WTC11 (cell line): ENCODE measurements around the gene RNF212B. TPM values are rescaled to one million over a fixed set of nuclear protein-coding genes. Genes with fewer than 3 reads are reported as not detected.
A peak's percentile ranks its signal among the peaks of the same experiment; 100 is the strongest.

ENCODE experiments used
- ATAC-seq: fragments of 200-7000 bp; cut with Tn5 transposase; 2 replicates; pipeline ENCODE4 v1.10.0; 2021; ENCODE audit warnings: mild to moderate bottlenecking, moderate library complexity
- CTCF ChIA-PET: fragments of 300-600 bp; sonication (Branson Sonifier 250); formaldehyde crosslinking; loops from one replicate; lab custom pipeline; 2021; ENCODE audit warnings: antibody characterized with exemption; lab: Charles Lee
- POLR2A ChIA-PET: fragments of 350-600 bp; sonication (Branson Sonifier 250); formaldehyde crosslinking; loops from one replicate; lab custom pipeline; 2021; ENCODE audit warnings: antibody characterized with exemption; lab: Charles Lee
- DNase-seq: peaks from one replicate; pipeline ENCODE4 v3.0.0; 2021; ENCODE audit warnings: low spot score
- H3K27ac Mint-ChIP-seq: 2 replicates; pipeline ENCODE4 v1.8.0; 2021; ENCODE audit warnings: mixed read lengths
- H3K27me3 Mint-ChIP-seq: 2 replicates; pipeline ENCODE4 v1.8.0; 2021; ENCODE audit warnings: low read depth, mild to moderate bottlenecking, moderate library complexity, mixed read lengths
- H3K36me3 Mint-ChIP-seq: 2 replicates; pipeline ENCODE4 v1.8.0; 2021; ENCODE audit warnings: mixed read lengths
- H3K4me1 Mint-ChIP-seq: 2 replicates; pipeline ENCODE4 v1.8.0; 2022; ENCODE audit warnings: mixed read lengths
- H3K4me3 Mint-ChIP-seq: 2 replicates; pipeline ENCODE4 v1.8.0; 2021; ENCODE audit warnings: mild to moderate bottlenecking, moderate library complexity, mixed read lengths
- H3K9me3 Mint-ChIP-seq: 2 replicates; pipeline ENCODE4 v1.8.0; 2021; ENCODE audit warnings: mixed read lengths
- CREB1 ChIP-seq: sonication (generic); formaldehyde crosslinking; IDR thresholded peaks from 2 replicates; pipeline ENCODE4 v1.8.0; 2023; ENCODE audit warnings: mild to moderate bottlenecking, missing genetic modification reagents
- EMX1 ChIP-seq: fragments of 250-450 bp; sonication (Bioruptor Pico); IDR thresholded peaks from 2 replicates; pipeline ENCODE4 v1.8.0; 2021; ENCODE audit warnings: mild to moderate bottlenecking
- FOXP1 ChIP-seq: sonication (generic); formaldehyde crosslinking; IDR thresholded peaks from 2 replicates; pipeline ENCODE4 v1.8.0; 2022; ENCODE audit warnings: missing genetic modification reagents, mild to moderate bottlenecking, moderate library complexity, borderline replicate concordance
- GTF2I ChIP-seq: fragments of 250-450 bp; sonication (Bioruptor Pico); conservative IDR thresholded peaks from 2 replicates; pipeline ENCODE4 v1.4.0; 2021; ENCODE audit warnings: mild to moderate bottlenecking
- JAZF1 ChIP-seq: fragments of 250-450 bp; sonication (Bioruptor Pico); IDR thresholded peaks from 2 replicates; pipeline ENCODE4 v1.9.0; 2021; ENCODE audit warnings: moderate library complexity, mild to moderate bottlenecking, inconsistent platforms
- MXD4 ChIP-seq: fragments of 250-450 bp; sonication (Bioruptor Pico); IDR thresholded peaks from 2 replicates; pipeline ENCODE4 v1.8.0; 2021; ENCODE audit warnings: mild to moderate bottlenecking, moderate library complexity, borderline replicate concordance
- RORB ChIP-seq: fragments of 250-450 bp; sonication (Bioruptor Pico); IDR thresholded peaks from 2 replicates; pipeline ENCODE4 v1.9.0; 2021; ENCODE audit warnings: mild to moderate bottlenecking
- ZNF263 ChIP-seq: sonication (generic); formaldehyde crosslinking; IDR thresholded peaks from 2 replicates; pipeline ENCODE4 v1.8.1; 2022; ENCODE audit warnings: low read depth, mild to moderate bottlenecking, moderate library complexity, missing genetic modification reagents
- ZNF423 ChIP-seq: fragments of 250-450 bp; sonication (Bioruptor Pico); IDR thresholded peaks from 2 replicates; pipeline ENCODE4 v2.1.2; 2022; ENCODE audit warnings: mild to moderate bottlenecking, moderate library complexity
- total RNA-seq: library from RNA; stranded (reverse); gene quantifications from 3 replicates; pipeline ENCODE4 v1.2.3, GENCODE V29; 2021
- TF ChIP-seq, protein P1 (sequence below): sonication (generic); formaldehyde crosslinking; IDR thresholded peaks from 2 replicates; pipeline ENCODE4 v1.8.1; 2023; ENCODE audit warnings: mild to moderate bottlenecking, missing genetic modification reagents, borderline replicate concordance
- TF ChIP-seq, protein P2 (sequence below): sonication (generic); formaldehyde crosslinking; IDR thresholded peaks from 2 replicates; pipeline ENCODE4 v1.8.1; 2022; ENCODE audit warnings: mild to moderate bottlenecking, moderate library complexity, missing genetic modification reagents
- TF ChIP-seq, protein P3 (sequence below): sonication (generic); formaldehyde crosslinking; IDR thresholded peaks from 2 replicates; pipeline ENCODE4 v1.8.0; 2023; ENCODE audit warnings: missing genetic modification reagents
- TF ChIP-seq, protein P4 (sequence below): sonication (generic); formaldehyde crosslinking; conservative IDR thresholded peaks from 2 replicates; pipeline ENCODE4 v1.8.1; 2022; ENCODE audit warnings: mild to moderate bottlenecking, missing genetic modification reagents
- TF ChIP-seq, protein P5 (sequence below): sonication (generic); formaldehyde crosslinking; IDR thresholded peaks from 2 replicates; pipeline ENCODE4 v1.8.0; 2023; ENCODE audit warnings: mild to moderate bottlenecking, missing genetic modification reagents

The RNF212B gene
- total RNA-seq, 1 experiment from 2014 or later = 0.46 TPM

DNA sequence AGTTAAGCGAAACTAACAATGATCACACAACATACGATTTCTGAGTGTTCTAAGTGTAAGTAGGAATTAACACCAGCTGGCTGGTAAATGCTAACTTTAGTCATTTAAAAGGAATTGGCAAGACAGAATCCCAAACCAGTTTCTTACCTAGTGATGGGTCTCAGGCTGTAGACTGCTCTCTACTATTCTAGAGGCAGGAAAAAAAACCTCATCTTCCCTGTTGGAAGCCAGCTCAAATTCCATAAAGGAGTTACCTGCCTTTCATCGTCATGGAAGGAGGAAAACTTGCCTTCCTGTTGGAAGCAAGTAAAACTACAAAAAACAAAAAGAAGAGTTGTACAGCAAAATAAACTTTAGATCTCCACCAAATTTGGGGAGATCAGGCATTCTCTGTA, 30.6 kb upstream of the RNF212B start (continued):
- TF ChIP-seq, protein P1, sequence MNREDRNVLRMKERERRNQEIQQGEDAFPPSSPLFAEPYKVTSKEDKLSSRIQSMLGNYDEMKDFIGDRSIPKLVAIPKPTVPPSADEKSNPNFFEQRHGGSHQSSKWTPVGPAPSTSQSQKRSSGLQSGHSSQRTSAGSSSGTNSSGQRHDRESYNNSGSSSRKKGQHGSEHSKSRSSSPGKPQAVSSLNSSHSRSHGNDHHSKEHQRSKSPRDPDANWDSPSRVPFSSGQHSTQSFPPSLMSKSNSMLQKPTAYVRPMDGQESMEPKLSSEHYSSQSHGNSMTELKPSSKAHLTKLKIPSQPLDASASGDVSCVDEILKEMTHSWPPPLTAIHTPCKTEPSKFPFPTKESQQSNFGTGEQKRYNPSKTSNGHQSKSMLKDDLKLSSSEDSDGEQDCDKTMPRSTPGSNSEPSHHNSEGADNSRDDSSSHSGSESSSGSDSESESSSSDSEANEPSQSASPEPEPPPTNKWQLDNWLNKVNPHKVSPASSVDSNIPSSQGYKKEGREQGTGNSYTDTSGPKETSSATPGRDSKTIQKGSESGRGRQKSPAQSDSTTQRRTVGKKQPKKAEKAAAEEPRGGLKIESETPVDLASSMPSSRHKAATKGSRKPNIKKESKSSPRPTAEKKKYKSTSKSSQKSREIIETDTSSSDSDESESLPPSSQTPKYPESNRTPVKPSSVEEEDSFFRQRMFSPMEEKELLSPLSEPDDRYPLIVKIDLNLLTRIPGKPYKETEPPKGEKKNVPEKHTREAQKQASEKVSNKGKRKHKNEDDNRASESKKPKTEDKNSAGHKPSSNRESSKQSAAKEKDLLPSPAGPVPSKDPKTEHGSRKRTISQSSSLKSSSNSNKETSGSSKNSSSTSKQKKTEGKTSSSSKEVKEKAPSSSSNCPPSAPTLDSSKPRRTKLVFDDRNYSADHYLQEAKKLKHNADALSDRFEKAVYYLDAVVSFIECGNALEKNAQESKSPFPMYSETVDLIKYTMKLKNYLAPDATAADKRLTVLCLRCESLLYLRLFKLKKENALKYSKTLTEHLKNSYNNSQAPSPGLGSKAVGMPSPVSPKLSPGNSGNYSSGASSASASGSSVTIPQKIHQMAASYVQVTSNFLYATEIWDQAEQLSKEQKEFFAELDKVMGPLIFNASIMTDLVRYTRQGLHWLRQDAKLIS (CRISPR knock-in tag) = no peak

DNA sequence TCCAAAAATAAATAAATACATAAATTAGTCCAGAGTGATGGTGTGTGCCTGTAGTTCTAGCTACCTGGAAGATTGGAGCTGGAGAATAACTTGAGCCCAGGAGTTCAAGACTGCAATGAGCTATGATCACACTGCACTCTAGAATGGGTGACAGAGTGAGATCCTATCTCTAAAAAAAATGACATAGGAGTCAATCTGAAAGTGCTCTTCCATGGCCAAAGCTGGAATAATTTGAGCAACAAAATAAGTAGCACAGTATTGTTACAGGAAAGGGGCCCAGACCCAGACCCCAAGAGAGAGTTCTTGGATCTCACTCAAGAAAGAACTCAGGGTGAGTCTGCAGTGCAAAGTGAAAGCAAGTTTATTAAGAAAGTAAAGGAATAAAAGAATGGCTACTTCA, 29.4 kb upstream of the RNF212B start:
- ATAC-seq = no peak
- H3K27me3 Mint-ChIP-seq = no peaks in the 10 kb centered on the region
- no peaks in the 10 kb centered on the region for H3K36me3 Mint-ChIP-seq
- ChIA-PET POLR2A (interaction anchor here (1.4 kb wide), 1 partner anchor 113 kb away, joined by 6 read pairs; the partner anchor contains the start of genes ACIN1 and C14orf119), CTCF (interaction anchor here (1.8 to 4.3 kb wide), 3 partner anchors 86 to 222 kb away, joined by 5 to 34 read pairs (median 7); no protein-coding TSS in a partner anchor)
- no peak overlapping the region for H3K4me3 Mint-ChIP-seq
- TF ChIP-seq GTF2I (no peak), ZNF263 (no peak), ZNF423 (CRISPR knock-in tag) (no peak)
- peaks cover 42% of the 10 kb centered on the region for H3K4me1 Mint-ChIP-seq
- 0 out of 2 replicates have a peak overlapping the region, but pooled peaks have one; percentile 34 for H3K27ac Mint-ChIP-seq
- DNase-seq = no peak
- H3K9me3 Mint-ChIP-seq = no peaks in the 10 kb centered on the region

DNA sequence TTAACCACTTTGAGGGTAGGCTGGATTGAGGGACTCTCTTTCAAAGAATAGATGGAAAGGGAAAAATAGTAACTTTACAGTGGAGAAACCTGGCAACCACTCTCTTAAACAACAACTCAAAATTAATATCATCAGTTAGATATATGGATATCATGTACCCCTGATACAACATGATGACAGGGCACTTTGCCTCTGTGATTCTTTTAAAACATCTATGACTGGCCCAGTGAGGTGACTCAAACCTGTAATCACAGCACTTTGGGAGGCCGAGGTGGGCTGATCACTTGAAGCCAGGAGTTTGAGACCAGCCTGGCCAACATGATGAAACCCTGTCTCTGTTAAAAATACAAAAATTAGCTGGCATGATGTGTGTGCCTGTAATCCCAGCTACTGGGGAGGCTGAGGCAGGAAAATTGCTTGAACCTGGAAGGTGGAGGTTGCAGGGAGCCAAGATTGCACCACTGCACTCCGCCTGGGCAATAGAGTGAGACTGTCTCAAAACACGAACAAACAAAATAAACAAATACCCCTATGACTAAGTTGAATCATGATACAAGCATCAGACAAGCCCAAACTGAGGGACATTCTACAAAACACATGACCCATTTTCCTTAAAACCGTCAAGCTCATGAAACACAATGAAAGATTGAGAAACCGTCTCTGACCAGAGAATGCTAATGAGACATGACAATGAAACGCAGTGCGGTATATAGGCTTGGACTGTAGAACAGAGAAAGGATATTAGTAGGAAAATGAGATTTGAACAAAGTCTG, 27.9 kb upstream of the RNF212B start:
- H3K4me3 Mint-ChIP-seq = no peak overlapping the region
- CTCF ChIA-PET = no interaction called here
- DNase-seq (no peak), ATAC-seq (no peak)
- no peak overlapping the region for H3K27ac Mint-ChIP-seq
- peaks cover 3% of the 10 kb centered on the region for H3K9me3 Mint-ChIP-seq
- TF ChIP-seq FOXP1 (CRISPR knock-in tag) = no peak
- no peak for TF ChIP-seq JAZF1 (CRISPR knock-in tag)
- TF ChIP-seq EMX1 (CRISPR knock-in tag) = no peak
- TF ChIP-seq CREB1 (CRISPR knock-in tag) = no peak
- TF ChIP-seq, protein P2, sequence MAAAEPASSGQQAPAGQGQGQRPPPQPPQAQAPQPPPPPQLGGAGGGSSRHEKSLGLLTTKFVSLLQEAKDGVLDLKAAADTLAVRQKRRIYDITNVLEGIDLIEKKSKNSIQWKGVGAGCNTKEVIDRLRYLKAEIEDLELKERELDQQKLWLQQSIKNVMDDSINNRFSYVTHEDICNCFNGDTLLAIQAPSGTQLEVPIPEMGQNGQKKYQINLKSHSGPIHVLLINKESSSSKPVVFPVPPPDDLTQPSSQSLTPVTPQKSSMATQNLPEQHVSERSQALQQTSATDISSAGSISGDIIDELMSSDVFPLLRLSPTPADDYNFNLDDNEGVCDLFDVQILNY (CRISPR knock-in tag) = no peak
- TF ChIP-seq, protein P3, sequence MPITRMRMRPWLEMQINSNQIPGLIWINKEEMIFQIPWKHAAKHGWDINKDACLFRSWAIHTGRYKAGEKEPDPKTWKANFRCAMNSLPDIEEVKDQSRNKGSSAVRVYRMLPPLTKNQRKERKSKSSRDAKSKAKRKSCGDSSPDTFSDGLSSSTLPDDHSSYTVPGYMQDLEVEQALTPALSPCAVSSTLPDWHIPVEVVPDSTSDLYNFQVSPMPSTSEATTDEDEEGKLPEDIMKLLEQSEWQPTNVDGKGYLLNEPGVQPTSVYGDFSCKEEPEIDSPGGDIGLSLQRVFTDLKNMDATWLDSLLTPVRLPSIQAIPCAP (CRISPR knock-in tag) = no peak
- TF ChIP-seq RORB (CRISPR knock-in tag) = no peak
- TF ChIP-seq ZNF263 = no peak
- TF ChIP-seq, protein P4, sequence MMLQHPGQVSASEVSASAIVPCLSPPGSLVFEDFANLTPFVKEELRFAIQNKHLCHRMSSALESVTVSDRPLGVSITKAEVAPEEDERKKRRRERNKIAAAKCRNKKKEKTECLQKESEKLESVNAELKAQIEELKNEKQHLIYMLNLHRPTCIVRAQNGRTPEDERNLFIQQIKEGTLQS = no peak
- TF ChIP-seq MXD4 (CRISPR knock-in tag) = no peak
- no peaks in the 10 kb centered on the region for H3K27me3 Mint-ChIP-seq
- H3K4me1 Mint-ChIP-seq = peaks cover 32% of the 10 kb centered on the region
- H3K36me3 Mint-ChIP-seq = no peaks in the 10 kb centered on the region
- POLR2A ChIA-PET = no interaction called here

DNA sequence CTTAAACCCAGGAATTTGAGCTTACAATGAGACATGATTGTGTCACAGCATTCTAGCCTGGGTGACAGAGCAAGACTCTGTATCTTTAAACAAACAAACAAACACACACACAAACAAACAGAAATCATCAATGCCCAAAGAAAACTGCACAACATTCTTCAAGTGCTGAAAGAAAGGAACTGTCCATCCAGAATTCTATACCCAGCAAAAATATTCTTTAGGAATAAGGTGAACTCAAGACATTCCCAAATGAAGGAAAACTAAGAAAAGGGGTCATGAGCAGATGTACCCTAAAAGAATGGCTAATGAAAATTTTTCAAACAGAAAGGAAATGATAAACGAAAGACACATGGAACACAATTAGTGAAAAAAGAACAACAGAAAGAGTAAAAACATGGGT, 22.3 kb upstream of the RNF212B start:
- Mint-ChIP-seq H3K27me3 (no peaks in the 10 kb centered on the region), H3K4me3 (no peak overlapping the region), H3K9me3 (peaks cover 17% of the 10 kb centered on the region), H3K4me1 (peaks cover 16% of the 10 kb centered on the region), H3K27ac (no peak overlapping the region), H3K36me3 (peaks cover 9% of the 10 kb centered on the region)
- ChIA-PET CTCF (no interaction called here), POLR2A (no interaction called here)
- DNase-seq (no peak), ATAC-seq (no peak)
- TF ChIP-seq, protein P5, sequence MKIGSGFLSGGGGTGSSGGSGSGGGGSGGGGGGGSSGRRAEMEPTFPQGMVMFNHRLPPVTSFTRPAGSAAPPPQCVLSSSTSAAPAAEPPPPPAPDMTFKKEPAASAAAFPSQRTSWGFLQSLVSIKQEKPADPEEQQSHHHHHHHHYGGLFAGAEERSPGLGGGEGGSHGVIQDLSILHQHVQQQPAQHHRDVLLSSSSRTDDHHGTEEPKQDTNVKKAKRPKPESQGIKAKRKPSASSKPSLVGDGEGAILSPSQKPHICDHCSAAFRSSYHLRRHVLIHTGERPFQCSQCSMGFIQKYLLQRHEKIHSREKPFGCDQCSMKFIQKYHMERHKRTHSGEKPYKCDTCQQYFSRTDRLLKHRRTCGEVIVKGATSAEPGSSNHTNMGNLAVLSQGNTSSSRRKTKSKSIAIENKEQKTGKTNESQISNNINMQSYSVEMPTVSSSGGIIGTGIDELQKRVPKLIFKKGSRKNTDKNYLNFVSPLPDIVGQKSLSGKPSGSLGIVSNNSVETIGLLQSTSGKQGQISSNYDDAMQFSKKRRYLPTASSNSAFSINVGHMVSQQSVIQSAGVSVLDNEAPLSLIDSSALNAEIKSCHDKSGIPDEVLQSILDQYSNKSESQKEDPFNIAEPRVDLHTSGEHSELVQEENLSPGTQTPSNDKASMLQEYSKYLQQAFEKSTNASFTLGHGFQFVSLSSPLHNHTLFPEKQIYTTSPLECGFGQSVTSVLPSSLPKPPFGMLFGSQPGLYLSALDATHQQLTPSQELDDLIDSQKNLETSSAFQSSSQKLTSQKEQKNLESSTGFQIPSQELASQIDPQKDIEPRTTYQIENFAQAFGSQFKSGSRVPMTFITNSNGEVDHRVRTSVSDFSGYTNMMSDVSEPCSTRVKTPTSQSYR (CRISPR knock-in tag) = no peak
- no peak for TF ChIP-seq JAZF1 (CRISPR knock-in tag)
